GM21447 (cell line): Measurements from ENCODE around the gene RBCK1.

Experiments used
- ATAC-seq: cut with Tn5 transposase; IDR thresholded peaks from one replicate; pipeline ENCODE4 v1.9.1; 2021; ENCODE audit not compliant: unreplicated experiment

RBCK1 gene

GRCh38 chr20:397432-398237, 10.5 kb upstream of the RBCK1 start:
- ATAC-seq: no peak

- ATAC-seq: no peak
Measured at GRCh38 chr20:399182-399707, 8.9 kb upstream of the RBCK1 start.

- ATAC-seq: no peak
Measured at GRCh38 chr20:400128-400453, 8.0 kb upstream of the RBCK1 start.

- no peak for ATAC-seq
Measured at GRCh38 chr20:400454-401275, 7.4 kb upstream of the RBCK1 start.

- no peak for ATAC-seq
Measured at GRCh38 chr20:401682-402495, 6.2 kb upstream of the RBCK1 start.

GRCh38 chr20:402496-402885, 5.6 kb upstream of the RBCK1 start:
- ATAC-seq: no peak

GRCh38 chr20:402898-403581, 5.1 kb upstream of the RBCK1 start:
- ATAC-seq: no peak

GRCh38 chr20:403582-403957, 4.5 kb upstream of the RBCK1 start:
- no peak for ATAC-seq

- ATAC-seq: no peak
Measured at GRCh38 chr20:404088-404487, 4.0 kb upstream of the RBCK1 start.

- no peak for ATAC-seq
Measured at GRCh38 chr20:406200-407132, 1.6 kb upstream of the RBCK1 start.

GRCh38 chr20:407133-407952, 756 bp upstream of the RBCK1 start:
- ATAC-seq: peak; percentile 46

GRCh38 chr20:408843-409696, 971 bp downstream of the RBCK1 start:
- peak; percentile 8 for ATAC-seq

- no peak for ATAC-seq
Measured at GRCh38 chr20:409697-410559, 1.8 kb downstream of the RBCK1 start.

GRCh38 chr20:412081-412480, 4.0 kb downstream of the RBCK1 start:
- ATAC-seq: no peak

- no peak for ATAC-seq
Measured at GRCh38 chr20:414161-414560, 6.1 kb downstream of the RBCK1 start.

- no peak for ATAC-seq
Measured at GRCh38 chr20:415820-416322, 7.8 kb downstream of the RBCK1 start.
